Liver (tissue), 9 donors: ENCODE measurements around the gene SAMD4A. TPM values are rescaled to one million over a fixed set of nuclear protein-coding genes. Genes with fewer than 3 reads are reported as not detected.
"Not testable (repeated sequence)": the region's sequence is repeated elsewhere in the genome, so short reads cannot be mapped to it uniquely, and the experiment has no call there.

Source experiments
- DNase-seq: peaks from one replicate; pipeline ENCODE4 v3.0.0-alpha.2; 2017; ENCODE audit warnings: low spot score
- H3K27ac ChIP-seq, 2 donors: one replicate each; pipeline ENCODE4 v1.7.0; 2013; ENCODE audit warnings: inconsistent platforms in 2 of 2, low read length in 2 of 2, control low read depth in 1 of 2, low read depth in 1 of 2, mild to moderate bottlenecking in 1 of 2
- H3K27me3 ChIP-seq, 4 donors: one replicate each; pipeline versions ENCODE4 v1.6.1 to v1.7.0; 2013; ENCODE audit warnings: low read length in 3 of 4, inconsistent platforms in 1 of 4, mild to moderate bottlenecking in 1 of 4, moderate library complexity in 1 of 4; ENCODE audit not compliant: control insufficient read depth in 4 of 4, insufficient read depth in 4 of 4
- H3K36me3 ChIP-seq, 4 donors: one replicate each; pipeline versions ENCODE4 v1.6.1 to v1.7.0; 2013; ENCODE audit warnings: low read length in 3 of 4, mild to moderate bottlenecking in 3 of 4, low read depth in 1 of 4, moderate library complexity in 1 of 4; ENCODE audit not compliant: control insufficient read depth in 4 of 4, insufficient read depth in 3 of 4
- H3K4me1 ChIP-seq, 4 donors: one replicate each; pipeline versions ENCODE4 v1.6.1 to v1.7.0; 2013; ENCODE audit warnings: low read length in 3 of 4, mild to moderate bottlenecking in 3 of 4, moderate library complexity in 1 of 4; ENCODE audit not compliant: control insufficient read depth in 4 of 4, insufficient read depth in 4 of 4
- H3K4me3 ChIP-seq, 3 donors: one replicate each; pipeline versions ENCODE4 v1.6.1 to v1.7.0; 2013; ENCODE audit warnings: low read length in 3 of 3, control low read depth in 1 of 3, low read depth in 1 of 3, mild to moderate bottlenecking in 1 of 3
- H3K9ac ChIP-seq, 2 donors: one replicate each; pipeline ENCODE4 v1.7.0; 2013; ENCODE audit warnings: low read length in 2 of 2, mild to moderate bottlenecking in 2 of 2, moderate library complexity in 2 of 2, control low read depth in 1 of 2, low read depth in 1 of 2
- H3K9me3 ChIP-seq, 4 donors: one replicate each; pipeline versions ENCODE4 v1.6.1 to v1.7.0; 2013; ENCODE audit warnings: low read length in 3 of 4; ENCODE audit not compliant: control insufficient read depth in 4 of 4
- FOXA1 ChIP-seq: IDR thresholded peaks from 2 replicates; pipeline ENCODE4 v1.6.1; 2016; ENCODE audit warnings: antibody characterized with exemption
- FOXA2 ChIP-seq: IDR thresholded peaks from 2 replicates; pipeline ENCODE4 v1.6.1; 2016; ENCODE audit warnings: antibody characterized with exemption
- GABPA ChIP-seq, 2 donors: IDR thresholded peaks in 1 of 2; conservative IDR thresholded peaks in 1 of 2; 2 replicates each; pipeline ENCODE4 v1.6.1; 2016; ENCODE audit warnings: antibody characterized with exemption in 2 of 2, mild to moderate bottlenecking in 1 of 2, moderate library complexity in 1 of 2
- HNF4A ChIP-seq, 2 donors: conservative IDR thresholded peaks; 2 replicates each; pipeline ENCODE4 v1.6.1; 2016; ENCODE audit warnings: antibody characterized with exemption in 2 of 2, mild to moderate bottlenecking in 2 of 2
- HNF4G ChIP-seq: IDR thresholded peaks from 2 replicates; pipeline ENCODE4 v1.6.1; 2016; ENCODE audit warnings: antibody characterized with exemption
- JUND ChIP-seq, 2 donors: IDR thresholded peaks; 2 replicates each; pipeline ENCODE4 v1.6.1; 2016; ENCODE audit warnings: antibody characterized with exemption in 2 of 2
- NR2F2 ChIP-seq: IDR thresholded peaks from 2 replicates; pipeline ENCODE4 v1.6.1; 2016; ENCODE audit warnings: antibody characterized with exemption
- RAD21 ChIP-seq, 2 donors: IDR thresholded peaks; 2 replicates each; pipeline ENCODE4 v1.6.1; 2016; ENCODE audit warnings: antibody characterized with exemption in 2 of 2, mild to moderate bottlenecking in 2 of 2
- RXRA ChIP-seq, 2 donors: IDR thresholded peaks; 2 replicates each; pipeline ENCODE4 v1.6.1; 2017 to 2018; ENCODE audit warnings: antibody characterized with exemption in 2 of 2, mild to moderate bottlenecking in 1 of 2
- SP1 ChIP-seq: IDR thresholded peaks from 2 replicates; pipeline ENCODE4 v1.6.1; 2018; ENCODE audit warnings: antibody characterized with exemption, mild to moderate bottlenecking
- WGBS: extraction: QIAGEN DNeasy Blood & Tissue Kit; methylation state at CpG from one replicate; pipeline ENCODE4 v1.1.7; 2013; 5-methylcytosine and 5-hydroxymethylcytosine counted together
- polyA plus RNA-seq, 2 donors: library from polyadenylated mRNA; stranded (reverse) in 1 of 2; unstranded in 1 of 2; fragments of 200-250 nt in 1 of 2; fragments of >200 nt in 1 of 2; fragmentation: Nextera tagmentation in 1 of 2; extraction: Ambion mirVana in 1 of 2; gene quantifications; one replicate each; pipeline versions ENCODE4 v1.2.1 to v1.2.3, GENCODE V29; 2013 to 2015
- total RNA-seq, 2 donors: library from RNA; depleted of rRNA; stranded (reverse); fragments of >200 nt; gene quantifications; one replicate each; pipeline ENCODE4 v1.2.3, GENCODE V29; 2014
- TF ChIP-seq, protein P1 (sequence below): IDR thresholded peaks from 2 replicates; pipeline ENCODE4 v1.6.1; 2016; ENCODE audit warnings: antibody characterized with exemption
- TF ChIP-seq, protein P2 (sequence below): fragments of 150-350 bp; IDR thresholded peaks from 2 replicates; pipeline ENCODE4 v1.5.1; 2017; ENCODE audit warnings: improper control_type of control experiment, low read depth, low read length; ENCODE audit not compliant: missing input control
- TF ChIP-seq, protein P3 (sequence below): IDR thresholded peaks from 2 replicates; pipeline ENCODE4 v1.6.1; 2016; ENCODE audit warnings: antibody characterized with exemption
- TF ChIP-seq, protein P4 (sequence below): IDR thresholded peaks from 2 replicates; pipeline ENCODE4 v1.6.1; 2016; ENCODE audit warnings: antibody characterized with exemption, mild to moderate bottlenecking
- donor health status: healthy.
- donor health status: healthy.
- donor health status: healthy.
- donor health status: healthy.
- donor health status: healthy.

Gene SAMD4A
- total and polyA plus RNA-seq, 4 donors, result 4.3 to 17.8 (median 8.1) TPM

DNA sequence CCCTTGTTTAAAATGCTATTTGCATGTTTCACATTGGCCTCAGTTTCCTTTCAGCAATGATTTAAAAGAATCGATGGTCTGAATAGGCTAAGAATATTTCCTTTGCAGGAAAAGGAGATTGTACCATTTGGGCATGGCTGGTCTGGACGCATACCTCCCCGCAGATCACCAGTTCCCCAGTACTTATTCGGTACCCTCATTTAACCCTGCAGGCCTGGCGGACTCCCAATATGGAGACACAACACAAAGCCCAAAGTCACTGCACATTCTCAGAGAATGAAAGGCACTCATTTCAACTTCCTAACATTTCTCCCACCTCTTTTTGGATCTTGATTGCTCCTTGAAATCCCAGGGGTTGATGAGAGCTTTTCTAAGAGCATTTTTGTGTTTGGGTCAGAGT, 182.8 kb downstream of the SAMD4A start (continued):
- TF ChIP-seq RAD21 (IDR thresholded peaks at IDR 0.05) (no peak), RXRA (IDR thresholded peaks at IDR 0.05) (no peak)

DNA sequence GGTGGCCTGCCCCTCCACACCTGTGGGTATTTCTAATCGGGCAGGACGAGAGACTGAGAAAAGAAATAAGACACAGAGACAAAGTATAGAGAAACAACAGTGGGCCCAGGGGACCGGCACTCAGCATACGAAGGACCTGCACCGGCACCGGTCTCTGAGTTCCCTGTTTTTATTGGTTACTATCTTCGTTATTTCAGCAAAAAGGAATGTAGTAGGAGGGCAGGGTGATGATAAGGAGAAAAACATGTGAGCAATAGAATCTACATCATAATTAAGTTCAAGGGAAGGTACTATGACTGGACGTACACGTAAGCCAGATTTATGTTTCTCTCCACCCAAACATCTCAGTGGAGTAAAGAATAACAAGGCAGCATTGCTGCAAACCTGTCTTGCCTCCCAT, 185.7 kb downstream of the SAMD4A start:
- 94% methylated on average over 9 of the region's 9 CpGs for WGBS
- H3K4me1 ChIP-seq, H3K9me3 ChIP-seq, H3K9ac ChIP-seq, H3K27me3 ChIP-seq, H3K4me3 ChIP-seq, DNase-seq, H3K27ac ChIP-seq: not testable (repeated sequence)
- peaks cover 4 to 48% (median 35%) of the 10 kb centered on the region in 4 donors for H3K36me3 ChIP-seq

DNA sequence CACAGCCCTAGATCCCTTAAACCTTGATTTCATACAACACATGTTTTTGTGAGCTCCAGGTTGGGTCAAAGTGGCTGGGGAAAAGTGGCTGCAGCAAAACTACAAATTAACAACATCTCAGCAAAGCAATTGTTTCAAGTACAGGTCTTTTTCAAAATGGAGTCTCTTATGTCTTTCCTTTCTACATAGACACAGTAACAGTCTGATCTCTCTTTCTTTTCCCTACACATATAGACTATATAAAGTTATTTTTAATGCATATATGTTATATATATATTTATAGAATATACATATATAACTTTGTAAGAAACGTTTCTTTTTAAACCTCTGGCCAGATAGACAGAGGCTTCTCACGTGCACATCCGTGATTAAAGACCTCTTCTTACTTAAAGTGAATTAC, 186.5 kb downstream of the SAMD4A start:
- 92% methylated on average over 3 of the region's 3 CpGs for WGBS
- not testable (repeated sequence) for H3K4me1 ChIP-seq, DNase-seq, H3K9ac ChIP-seq, H3K27me3 ChIP-seq, H3K27ac ChIP-seq, H3K9me3 ChIP-seq, H3K4me3 ChIP-seq
- peaks cover 4 to 48% (median 35%) of the 10 kb centered on the region in 4 donors for H3K36me3 ChIP-seq

DNA sequence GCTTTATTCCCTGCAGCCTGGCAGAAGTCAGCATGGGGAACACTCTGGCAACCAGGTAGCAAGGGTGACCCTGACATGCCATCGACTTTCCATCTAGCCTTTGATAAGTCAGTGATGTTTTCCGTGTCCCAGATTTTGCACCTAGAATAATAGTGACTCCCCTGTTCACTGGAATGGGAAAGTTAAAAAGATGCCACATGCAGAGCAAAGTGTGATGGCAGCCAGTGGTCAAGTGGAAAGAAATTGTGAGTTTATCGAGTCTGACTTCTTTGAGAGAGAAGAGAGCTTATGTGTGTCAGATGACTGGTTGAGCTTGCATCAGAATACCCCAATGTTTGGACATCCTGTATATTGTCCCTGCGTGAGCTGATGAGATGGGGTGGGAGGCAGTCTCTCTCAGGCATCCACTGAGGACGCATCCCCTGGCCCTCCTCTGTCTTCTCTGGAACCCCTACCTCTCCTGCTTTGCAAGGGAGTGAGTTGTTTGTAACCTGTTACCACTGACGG, 187.2 kb downstream of the SAMD4A start:
- no peak overlapping the region for H3K27ac ChIP-seq
- WGBS, result 94% methylated on average over 6 of the region's 6 CpGs
- no peaks in the 10 kb centered on the region for H3K4me1 ChIP-seq

More for the DNA sequence above, 187.2 kb downstream of the SAMD4A start:
- peaks cover 4 to 46% (median 32%) of the 10 kb centered on the region in 4 donors for H3K36me3 ChIP-seq
- H3K9ac ChIP-seq, result no peak overlapping the region
- no peaks in the 10 kb centered on the region for H3K9me3 ChIP-seq
- H3K4me3 ChIP-seq, result no peak overlapping the region
- no peaks in the 10 kb centered on the region for H3K27me3 ChIP-seq
- no peak for DNase-seq
- TF ChIP-seq SP1 (no peak), JUND (IDR thresholded peaks at IDR 0.05) (no peak), HNF4G (no peak), NR2F2 (no peak), GABPA (IDR thresholded peaks at IDR 0.05 in 1 of 2, conservative IDR thresholded peaks at IDR 0.05 in 1 of 2) (no peak), FOXA2 (no peak), RXRA (IDR thresholded peaks at IDR 0.05) (no peak), HNF4A (conservative IDR thresholded peaks at IDR 0.05) (no peak), RAD21 (IDR thresholded peaks at IDR 0.05) (no peak), FOXA1 (no peak)
- TF ChIP-seq, protein P1, sequence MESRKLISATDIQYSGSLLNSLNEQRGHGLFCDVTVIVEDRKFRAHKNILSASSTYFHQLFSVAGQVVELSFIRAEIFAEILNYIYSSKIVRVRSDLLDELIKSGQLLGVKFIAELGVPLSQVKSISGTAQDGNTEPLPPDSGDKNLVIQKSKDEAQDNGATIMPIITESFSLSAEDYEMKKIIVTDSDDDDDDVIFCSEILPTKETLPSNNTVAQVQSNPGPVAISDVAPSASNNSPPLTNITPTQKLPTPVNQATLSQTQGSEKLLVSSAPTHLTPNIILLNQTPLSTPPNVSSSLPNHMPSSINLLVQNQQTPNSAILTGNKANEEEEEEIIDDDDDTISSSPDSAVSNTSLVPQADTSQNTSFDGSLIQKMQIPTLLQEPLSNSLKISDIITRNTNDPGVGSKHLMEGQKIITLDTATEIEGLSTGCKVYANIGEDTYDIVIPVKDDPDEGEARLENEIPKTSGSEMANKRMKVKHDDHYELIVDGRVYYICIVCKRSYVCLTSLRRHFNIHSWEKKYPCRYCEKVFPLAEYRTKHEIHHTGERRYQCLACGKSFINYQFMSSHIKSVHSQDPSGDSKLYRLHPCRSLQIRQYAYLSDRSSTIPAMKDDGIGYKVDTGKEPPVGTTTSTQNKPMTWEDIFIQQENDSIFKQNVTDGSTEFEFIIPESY, result no peak
- TF ChIP-seq, protein P2, sequence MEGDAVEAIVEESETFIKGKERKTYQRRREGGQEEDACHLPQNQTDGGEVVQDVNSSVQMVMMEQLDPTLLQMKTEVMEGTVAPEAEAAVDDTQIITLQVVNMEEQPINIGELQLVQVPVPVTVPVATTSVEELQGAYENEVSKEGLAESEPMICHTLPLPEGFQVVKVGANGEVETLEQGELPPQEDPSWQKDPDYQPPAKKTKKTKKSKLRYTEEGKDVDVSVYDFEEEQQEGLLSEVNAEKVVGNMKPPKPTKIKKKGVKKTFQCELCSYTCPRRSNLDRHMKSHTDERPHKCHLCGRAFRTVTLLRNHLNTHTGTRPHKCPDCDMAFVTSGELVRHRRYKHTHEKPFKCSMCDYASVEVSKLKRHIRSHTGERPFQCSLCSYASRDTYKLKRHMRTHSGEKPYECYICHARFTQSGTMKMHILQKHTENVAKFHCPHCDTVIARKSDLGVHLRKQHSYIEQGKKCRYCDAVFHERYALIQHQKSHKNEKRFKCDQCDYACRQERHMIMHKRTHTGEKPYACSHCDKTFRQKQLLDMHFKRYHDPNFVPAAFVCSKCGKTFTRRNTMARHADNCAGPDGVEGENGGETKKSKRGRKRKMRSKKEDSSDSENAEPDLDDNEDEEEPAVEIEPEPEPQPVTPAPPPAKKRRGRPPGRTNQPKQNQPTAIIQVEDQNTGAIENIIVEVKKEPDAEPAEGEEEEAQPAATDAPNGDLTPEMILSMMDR, result no peak
- TF ChIP-seq, protein P3, sequence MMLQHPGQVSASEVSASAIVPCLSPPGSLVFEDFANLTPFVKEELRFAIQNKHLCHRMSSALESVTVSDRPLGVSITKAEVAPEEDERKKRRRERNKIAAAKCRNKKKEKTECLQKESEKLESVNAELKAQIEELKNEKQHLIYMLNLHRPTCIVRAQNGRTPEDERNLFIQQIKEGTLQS, result no peak
- TF ChIP-seq, protein P4, sequence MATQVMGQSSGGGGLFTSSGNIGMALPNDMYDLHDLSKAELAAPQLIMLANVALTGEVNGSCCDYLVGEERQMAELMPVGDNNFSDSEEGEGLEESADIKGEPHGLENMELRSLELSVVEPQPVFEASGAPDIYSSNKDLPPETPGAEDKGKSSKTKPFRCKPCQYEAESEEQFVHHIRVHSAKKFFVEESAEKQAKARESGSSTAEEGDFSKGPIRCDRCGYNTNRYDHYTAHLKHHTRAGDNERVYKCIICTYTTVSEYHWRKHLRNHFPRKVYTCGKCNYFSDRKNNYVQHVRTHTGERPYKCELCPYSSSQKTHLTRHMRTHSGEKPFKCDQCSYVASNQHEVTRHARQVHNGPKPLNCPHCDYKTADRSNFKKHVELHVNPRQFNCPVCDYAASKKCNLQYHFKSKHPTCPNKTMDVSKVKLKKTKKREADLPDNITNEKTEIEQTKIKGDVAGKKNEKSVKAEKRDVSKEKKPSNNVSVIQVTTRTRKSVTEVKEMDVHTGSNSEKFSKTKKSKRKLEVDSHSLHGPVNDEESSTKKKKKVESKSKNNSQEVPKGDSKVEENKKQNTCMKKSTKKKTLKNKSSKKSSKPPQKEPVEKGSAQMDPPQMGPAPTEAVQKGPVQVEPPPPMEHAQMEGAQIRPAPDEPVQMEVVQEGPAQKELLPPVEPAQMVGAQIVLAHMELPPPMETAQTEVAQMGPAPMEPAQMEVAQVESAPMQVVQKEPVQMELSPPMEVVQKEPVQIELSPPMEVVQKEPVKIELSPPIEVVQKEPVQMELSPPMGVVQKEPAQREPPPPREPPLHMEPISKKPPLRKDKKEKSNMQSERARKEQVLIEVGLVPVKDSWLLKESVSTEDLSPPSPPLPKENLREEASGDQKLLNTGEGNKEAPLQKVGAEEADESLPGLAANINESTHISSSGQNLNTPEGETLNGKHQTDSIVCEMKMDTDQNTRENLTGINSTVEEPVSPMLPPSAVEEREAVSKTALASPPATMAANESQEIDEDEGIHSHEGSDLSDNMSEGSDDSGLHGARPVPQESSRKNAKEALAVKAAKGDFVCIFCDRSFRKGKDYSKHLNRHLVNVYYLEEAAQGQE, result no peak
